Spleen (tissue), 11 donors: ENCODE measurements around the gene AUP1. TPM values are rescaled to one million over a fixed set of nuclear protein-coding genes. Genes with fewer than 3 reads are reported as not detected.

Source experiments
- DNase-seq: peaks from one replicate; pipeline ENCODE4 v3.0.0-alpha.2; 2020
- H3K27ac ChIP-seq, 8 donors: fragments of 200-600 bp; sonication (generic) in 7 of 8; 1 replicate in 4 of 8; 2 replicates in 4 of 8; pipeline versions ENCODE4 v1.5.0 to v1.8.0; 2016 to 2021; ENCODE audit warnings: inconsistent platforms in 4 of 8, mild to moderate bottlenecking in 4 of 8, moderate library complexity in 1 of 8
- H3K27me3 ChIP-seq, 7 donors: fragments of 200-600 bp; sonication (generic) in 6 of 7; replicated peaks in 1 of 7; 1 replicate in 4 of 7; 2 replicates in 3 of 7; pipeline versions ENCODE4 v1.5.0 to v1.8.0; 2016 to 2021; ENCODE audit warnings: inconsistent platforms in 3 of 7, mild to moderate bottlenecking in 1 of 7
- H3K36me3 ChIP-seq, 6 donors: fragments of 200-600 bp; sonication (generic) in 5 of 6; 1 replicate in 4 of 6; 2 replicates in 2 of 6; pipeline versions ENCODE4 v1.5.0 to v1.8.0; 2016 to 2021; ENCODE audit warnings: inconsistent platforms in 2 of 6
- H3K4me1 ChIP-seq, 6 donors: fragments of 200-600 bp; sonication (generic) in 5 of 6; 1 replicate in 3 of 6; 2 replicates in 3 of 6; pipeline versions ENCODE4 v1.5.0 to v1.8.0; 2016 to 2021; ENCODE audit warnings: inconsistent platforms in 3 of 6
- H3K4me3 ChIP-seq, 8 donors: fragments of 200-600 bp; sonication (generic) in 7 of 8; 1 replicate in 4 of 8; 2 replicates in 4 of 8; pipeline versions ENCODE4 v1.5.0 to v1.8.0; 2016 to 2021; ENCODE audit warnings: inconsistent platforms in 4 of 8, mild to moderate bottlenecking in 4 of 8, moderate library complexity in 2 of 8
- H3K9me3 ChIP-seq, 8 donors: fragments of 200-600 bp; sonication (generic) in 7 of 8; 1 replicate in 4 of 8; 2 replicates in 4 of 8; pipeline versions ENCODE4 v1.5.0 to v1.8.0; 2016 to 2021; ENCODE audit warnings: inconsistent platforms in 4 of 8
- CTCF ChIP-seq, 11 experiments: fragments of 200-600 bp in 7 of 11; fragments of 450-650 bp in 4 of 11; sonication (generic) in 4 of 11; IDR thresholded peaks in 8 of 11; conservative IDR thresholded peaks in 3 of 11; 1 replicate in 7 of 11; 2 replicates in 4 of 11; pipeline versions ENCODE4 v1.4.0 to v1.8.0; 2016 to 2021; ENCODE audit warnings: antibody characterized with exemption in 11 of 11, inconsistent platforms in 4 of 11, mild to moderate bottlenecking in 1 of 11
- POLR2A ChIP-seq, 3 donors: fragments of 450-650 bp; IDR thresholded peaks; one replicate each; pipeline ENCODE4 v1.5.1; 2017; ENCODE audit warnings: antibody characterized with exemption in 3 of 3, mild to moderate bottlenecking in 1 of 3
- POLR2AphosphoS5 ChIP-seq, 3 donors: sonication (generic); formaldehyde crosslinking; IDR thresholded peaks; one replicate each; pipeline ENCODE4 v1.5.1; 2017; ENCODE audit warnings: antibody characterized with exemption in 3 of 3
- WGBS, 5 donors: extraction: QIAGEN DNeasy Blood & Tissue Kit in 3 of 5; methylation state at CpG; one replicate each; pipeline versions ENCODE4 v1.1.5 to v1.1.7; 2013 to 2018; 5-methylcytosine and 5-hydroxymethylcytosine counted together
- intact Hi-C: fragments of 100-400 bp; cut with DNase I; formaldehyde crosslinking; loops from one replicate; pipeline ENCODE4 v1.15.0; 2023; ENCODE audit warnings: low total_unique reads
- polyA plus RNA-seq, 3 donors: library from polyadenylated mRNA; stranded (reverse); fragments of 200-250 nt; gene quantifications; one replicate each; pipeline ENCODE4 v1.2.1, GENCODE V29; 2013
- total RNA-seq, 7 donors: library from RNA; depleted of rRNA in 3 of 7; stranded (reverse); fragments of >200 nt in 3 of 7; fragmentation: NEBNext Ultra II Directional in 4 of 7; extraction: Animal tissue kit (Norgen Biotek cat#: 25700) in 4 of 7; gene quantifications; one replicate each; pipeline versions ENCODE4 v1.1.0 to v1.2.1, GENCODE V29; 2016 to 2021
- donor health status: healthy with polysubstance abuse.
- donor health status: DM: no; HTN: no; CAD: no; lungs with moderate emphysema.
- donor health status: DM: no; HTN: no; CAD: no.
- donor health status: Bipolar disorder and iron deficiency.
- donor health status: healthy.
- donor health status: DM: no; HTN: no; CAD: no.
- donor health status: DM: yes; HTN: yes; CAD: no.

The AUP1 gene
- total and polyA plus RNA-seq, 10 donors, result 107 to 226 (median 135) TPM

GRCh38 chr2:74524005-74524404 is 5.5 kb downstream of the AUP1 start:
- TF ChIP-seq CTCF (IDR thresholded peaks at IDR 0.05 in 8 of 11, conservative IDR thresholded peaks at IDR 0.05 in 3 of 11), result no peak
- no peak for TF ChIP-seq POLR2AphosphoS5 (IDR thresholded peaks at IDR 0.05)
- TF ChIP-seq POLR2A (IDR thresholded peaks at IDR 0.05), result no peak
- Histone ChIP-seq H3K4me3 (no peak overlapping the region), H3K4me1 (peaks cover 8 to 30% (median 17%) of the 10 kb centered on the region in 6 donors), H3K9me3 (no peaks in the 10 kb centered on the region), H3K27ac (no peak overlapping the region), H3K27me3 (peaks cover 0 to 20% (median 6%) of the 10 kb centered on the region in 7 donors), H3K36me3 (peaks cover 0 to 42% (median 30%) of the 10 kb centered on the region in 6 donors)
- WGBS, 5 donors, result 87 to 93% (median 90%) methylated on average over 5 to 9 of the region's 9 CpGs
- intact Hi-C loops, result no loop called here
- peak; percentile 55 for DNase-seq

- DNase-seq, result peak; percentile 48
- Histone ChIP-seq H3K4me1 (peaks cover 0 to 15% (median 2%) of the 10 kb centered on the region in 6 donors), H3K27ac (no peak overlapping the region), H3K9me3 (no peaks in the 10 kb centered on the region), H3K4me3 (no peak overlapping the region), H3K27me3 (peaks cover 0 to 35% (median 21%) of the 10 kb centered on the region in 7 donors), H3K36me3 (peaks cover 0 to 32% (median 22%) of the 10 kb centered on the region in 6 donors)
- WGBS, 5 donors, result 78 to 90% (median 83%) methylated on average over 3 of the region's 3 CpGs
- TF ChIP-seq POLR2AphosphoS5 (IDR thresholded peaks at IDR 0.05) (no peak), CTCF (IDR thresholded peaks at IDR 0.05 in 8 of 11, conservative IDR thresholded peaks at IDR 0.05 in 3 of 11) (no peak), POLR2A (IDR thresholded peaks at IDR 0.05) (no peak)
- intact Hi-C loops, result no loop called here
These were observed 7.0 kb downstream of the AUP1 start for GRCh38 chr2:74522516-74522915.

- no peak for DNase-seq
- 70 to 76% (median 72%) methylated on average over 13 of the region's 13 CpGs for WGBS, 5 donors
- intact Hi-C loops, result no loop called here
- Histone ChIP-seq H3K4me1 (peaks cover 20 to 41% (median 37%) of the 10 kb centered on the region in 6 donors), H3K27me3 (peaks cover 23 to 94% (median 80%) of the 10 kb centered on the region in 7 donors), H3K9me3 (no peaks in the 10 kb centered on the region), H3K27ac (no peak overlapping the region), H3K4me3 (peak overlapping the region in 7 of 8 donors; percentile 44 to 71 (median 53)), H3K36me3 (no peaks in the 10 kb centered on the region)
- TF ChIP-seq CTCF (IDR thresholded peaks at IDR 0.05 in 8 of 11, conservative IDR thresholded peaks at IDR 0.05 in 3 of 11), result no peak
- no peak for TF ChIP-seq POLR2AphosphoS5 (IDR thresholded peaks at IDR 0.05)
- no peak for TF ChIP-seq POLR2A (IDR thresholded peaks at IDR 0.05)
These were observed 12.9 kb downstream of the AUP1 start for GRCh38 chr2:74516650-74517049.

GRCh38 chr2:74515981-74516633 is 13.4 kb downstream of the AUP1 start:
- 4 to 7% (median 4%) methylated on average over 48 to 72 of the region's 72 CpGs for WGBS, 5 donors
- Histone ChIP-seq H3K27me3 (peaks cover 23 to 99% (median 85%) of the 10 kb centered on the region in 7 donors), H3K27ac (no peak overlapping the region), H3K4me1 (peaks cover 20 to 41% (median 37%) of the 10 kb centered on the region in 6 donors), H3K4me3 (peak overlapping the region; percentile 27 to 71 (median 52)), H3K36me3 (no peaks in the 10 kb centered on the region), H3K9me3 (no peaks in the 10 kb centered on the region)
- intact Hi-C loops, result no loop called here
- peak; percentile 86 for DNase-seq
- TF ChIP-seq POLR2A (IDR thresholded peaks at IDR 0.05) (no peak), POLR2AphosphoS5 (IDR thresholded peaks at IDR 0.05) (no peak)
